Suprapubic skin (tissue), 4 donors: Measurements from ENCODE around the gene ZDHHC3.

ENCODE experiments used
- CTCF ChIP-seq, 2 donors: fragments of 200-600 bp in 1 of 2; fragments of 450-650 bp in 1 of 2; sonication (generic) in 1 of 2; IDR thresholded peaks; one replicate each; pipeline ENCODE4 v1.5.1; 2016 to 2019; ENCODE audit warnings: antibody characterized with exemption in 2 of 2, mild to moderate bottlenecking in 1 of 2, moderate library complexity in 1 of 2
- EP300 ChIP-seq: sonication (generic); formaldehyde crosslinking; IDR thresholded peaks from one replicate; pipeline ENCODE4 v1.6.1; 2017; ENCODE audit warnings: antibody characterized with exemption
- POLR2A ChIP-seq, 2 donors: fragments of 450-650 bp; IDR thresholded peaks; one replicate each; pipeline ENCODE4 v1.6.1; 2017; ENCODE audit warnings: antibody characterized with exemption in 2 of 2, mild to moderate bottlenecking in 2 of 2, moderate library complexity in 2 of 2
- POLR2AphosphoS5 ChIP-seq, 3 donors: sonication (generic); formaldehyde crosslinking; IDR thresholded peaks; one replicate each; pipeline ENCODE4 v1.6.1; 2017; ENCODE audit warnings: antibody characterized with exemption in 3 of 3

GRCh38 chr3:44969154-44969827, 6.7 kb downstream of the ZDHHC3 start:
- no peak for TF ChIP-seq CTCF (IDR thresholded peaks at IDR 0.05)
- no peak for TF ChIP-seq POLR2AphosphoS5 (IDR thresholded peaks at IDR 0.05)
- no peak for TF ChIP-seq EP300
- TF ChIP-seq POLR2A (IDR thresholded peaks at IDR 0.05) = no peak
